Measurements from ENCODE around the gene MMRN2. TPM values are rescaled to one million over a fixed set of nuclear protein-coding genes. Genes with fewer than 3 reads are reported as not detected.

Gene MMRN2
- total RNA-seq, 1 experiment from 2014 or later = 8.3 TPM

DNA sequence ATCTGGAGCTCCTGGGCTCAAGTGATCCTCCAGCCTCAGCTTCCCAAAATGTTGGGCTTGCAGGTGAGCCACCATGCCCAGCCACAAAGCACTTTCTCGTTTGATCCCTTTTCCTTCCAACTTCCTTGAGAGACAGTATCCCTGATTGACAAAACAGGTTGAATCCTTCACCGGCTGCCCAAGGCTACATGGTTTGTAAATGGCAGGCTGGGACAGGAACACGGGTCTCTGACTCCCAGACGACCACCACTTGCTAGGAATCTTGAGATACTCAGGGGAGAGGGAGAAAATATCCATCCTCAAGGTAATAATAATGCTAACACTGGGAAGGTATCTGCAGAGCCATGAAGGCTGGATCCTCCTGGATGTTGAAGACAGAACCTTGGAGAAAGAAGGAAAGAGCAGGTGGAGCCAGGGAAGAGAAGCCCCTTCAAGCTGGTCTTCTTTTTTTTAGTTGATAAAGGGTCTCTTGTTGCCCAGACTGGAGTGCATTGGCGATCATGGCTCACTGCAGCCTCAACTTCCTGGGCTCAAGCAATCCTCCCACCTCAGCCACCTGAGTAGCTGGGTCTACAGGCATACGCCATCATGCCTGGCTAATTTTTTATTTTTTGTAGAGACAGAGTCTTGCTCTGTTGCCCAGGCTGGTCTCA is 19.8 kb downstream of the MMRN2 start:
- CTCF ChIA-PET = interaction anchor here (0.9 to 1.5 kb wide), 3 partner anchors 11 to 23 kb away, joined by 3 to 5 read pairs (median 3); partner anchors contain the start of gene SNCG
- peaks cover 0 to 10% of the 10 kb centered on the region in 2 experiments; a peak in 3 of 4 replicates for H3K4me1 ChIP-seq (ENCODE audit: control insufficient read depth in 1 of 2, insufficient read depth in 2 of 2, low read length in 2 of 2)
- H3K9ac ChIP-seq (ENCODE audit: low read length) = no peak overlapping the region
- no peaks in the 10 kb centered on the region for H3K36me3 ChIP-seq (ENCODE audit: control insufficient read depth in 1 of 2, insufficient read depth in 2 of 2, low read length in 2 of 2)
- BruUV-seq (replicated peaks) = no TSS peak
- intact Hi-C loops (cut with micrococcal nuclease) = loop anchor here (2.0 to 5.0 kb wide), 2 partner anchors 29 to 265 kb away; no protein-coding TSS in a partner anchor
- H3K4me2 ChIP-seq (ENCODE audit: low read length) = no peak overlapping the region
- no peaks in the 10 kb centered on the region for H3K9me3 ChIP-seq (ENCODE audit: control insufficient read depth in 1 of 2, insufficient read depth in 1 of 2, low read depth in 1 of 2, low read length in 2 of 2)
- DNase-seq (ENCODE audit: low read depth, low spot score) = no peak
- TF ChIP-seq YY1 (IDR thresholded peaks at IDR 0.05; ENCODE audit: extremely low read depth, insufficient replicate concordance, low read depth, low read length) (no peak), TCF7L2 (IDR thresholded peaks at IDR 0.05; ENCODE audit: borderline replicate concordance, extremely low read depth, insufficient read depth, insufficient read length) (no peak), CEBPB (IDR thresholded peaks at IDR 0.05; ENCODE audit: low read depth) (no peak), ZFX (IDR thresholded peaks at IDR 0.05) (no peak), POLR2A (IDR thresholded peaks at IDR 0.05; ENCODE audit: borderline replicate concordance, extremely low read depth, insufficient read depth, insufficient read length) (no peak), CBX3 (IDR thresholded peaks at IDR 0.05; ENCODE audit: low read depth) (no peak), EGR1 (IDR thresholded peaks at IDR 0.05; ENCODE audit: low read depth) (no peak), EZH2 (IDR thresholded peaks at IDR 0.05) (no peak), ATF3 (IDR thresholded peaks at IDR 0.05) (no peak), REST (IDR thresholded peaks at IDR 0.05; ENCODE audit: low read depth) (no peak), FOSL1 (IDR thresholded peaks at IDR 0.05; ENCODE audit: low read depth) (no peak), SP1 (IDR thresholded peaks at IDR 0.05; ENCODE audit: low read depth) (no peak), ZNF274 (IDR thresholded peaks at IDR 0.05; ENCODE audit: low read depth, low read length) (no peak), SRF (IDR thresholded peaks at IDR 0.05; ENCODE audit: low read depth) (no peak)
- TF ChIP-seq, protein P1, sequence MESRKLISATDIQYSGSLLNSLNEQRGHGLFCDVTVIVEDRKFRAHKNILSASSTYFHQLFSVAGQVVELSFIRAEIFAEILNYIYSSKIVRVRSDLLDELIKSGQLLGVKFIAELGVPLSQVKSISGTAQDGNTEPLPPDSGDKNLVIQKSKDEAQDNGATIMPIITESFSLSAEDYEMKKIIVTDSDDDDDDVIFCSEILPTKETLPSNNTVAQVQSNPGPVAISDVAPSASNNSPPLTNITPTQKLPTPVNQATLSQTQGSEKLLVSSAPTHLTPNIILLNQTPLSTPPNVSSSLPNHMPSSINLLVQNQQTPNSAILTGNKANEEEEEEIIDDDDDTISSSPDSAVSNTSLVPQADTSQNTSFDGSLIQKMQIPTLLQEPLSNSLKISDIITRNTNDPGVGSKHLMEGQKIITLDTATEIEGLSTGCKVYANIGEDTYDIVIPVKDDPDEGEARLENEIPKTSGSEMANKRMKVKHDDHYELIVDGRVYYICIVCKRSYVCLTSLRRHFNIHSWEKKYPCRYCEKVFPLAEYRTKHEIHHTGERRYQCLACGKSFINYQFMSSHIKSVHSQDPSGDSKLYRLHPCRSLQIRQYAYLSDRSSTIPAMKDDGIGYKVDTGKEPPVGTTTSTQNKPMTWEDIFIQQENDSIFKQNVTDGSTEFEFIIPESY (IDR thresholded peaks at IDR 0.05; ENCODE audit: extremely low read depth, insufficient replicate concordance, low read length) = no peak
- H3K27ac ChIP-seq (ENCODE audit: low read depth, low read length) = no peak overlapping the region
- no peaks in the 10 kb centered on the region for H4K20me1 ChIP-seq (ENCODE audit: insufficient read depth)
- H3K4me3 ChIP-seq (replicated peaks in 1 of 2; ENCODE audit: low read depth in 1 of 2, low read length in 2 of 2) = no peak overlapping the region
- POLR2A ChIA-PET = interaction anchor here (1.0 kb wide), 1 partner anchor 31 kb away, joined by 3 read pairs; the partner anchor contains the start of gene ADIRF
- no peak overlapping the region for H2AFZ ChIP-seq (ENCODE audit: low read depth, low read length, poor library complexity, severe bottlenecking)
- no peaks in the 10 kb centered on the region for H3K9me2 ChIP-seq (ENCODE audit: insufficient read depth)
- ATAC-seq = no peak
- no peaks in the 10 kb centered on the region for H3K27me3 ChIP-seq (ENCODE audit: insufficient read depth, low read length)
- no peaks in the 10 kb centered on the region for H3K79me2 ChIP-seq (ENCODE audit: insufficient read depth, low read length)
- RAD21 ChIA-PET (ENCODE audit: low non-redundant PET in 1 of 2, low total read pairs in 2 of 2, uncharacterized antibody in 2 of 2, unreplicated experiment in 2 of 2) = no interaction called here
